Stimulated activated naive CD8-positive, alpha-beta T cell treated with anti-CD3 and anti-CD28 coated beads, Interleukin-15, Interleukin-2, amounts not matched to agents 100 ng/mL and 50 ng/mL, for 24 hours (primary cell): Measurements from ENCODE around the gene KIF26B.
"Not testable (repeated sequence)": the region's sequence is repeated elsewhere in the genome, so short reads cannot be mapped to it uniquely, and the experiment has no call there.

Source experiments
- H3K27ac Mint-ChIP-seq: one replicate; pipeline ENCODE4 v1.8.0; 2021; ENCODE audit warnings: mild to moderate bottlenecking, mixed read lengths
- H3K27me3 Mint-ChIP-seq: one replicate; pipeline ENCODE4 v1.8.0; 2021; ENCODE audit warnings: mixed read lengths
- H3K36me3 Mint-ChIP-seq: one replicate; pipeline ENCODE4 v1.8.0; 2021; ENCODE audit warnings: low read depth, mixed read lengths
- H3K4me1 Mint-ChIP-seq: one replicate; pipeline ENCODE4 v1.8.0; 2021; ENCODE audit warnings: low read depth, mixed read lengths
- H3K4me3 Mint-ChIP-seq: one replicate; pipeline ENCODE4 v1.8.0; 2021; ENCODE audit warnings: mild to moderate bottlenecking, mixed read lengths
- H3K9me3 Mint-ChIP-seq: one replicate; pipeline ENCODE4 v1.8.0; 2021; ENCODE audit warnings: mixed read lengths

Gene KIF26B

GRCh38 chr1:245397771-245398170, 243.0 kb downstream of the KIF26B start:
- no peak overlapping the region for H3K27ac Mint-ChIP-seq
- no peak overlapping the region for H3K4me3 Mint-ChIP-seq
- H3K9me3 Mint-ChIP-seq: no peaks in the 10 kb centered on the region
- H3K4me1 Mint-ChIP-seq: no peaks in the 10 kb centered on the region
- H3K27me3 Mint-ChIP-seq: peaks cover 5% of the 10 kb centered on the region
- no peaks in the 10 kb centered on the region for H3K36me3 Mint-ChIP-seq

- no peaks in the 10 kb centered on the region for H3K4me1 Mint-ChIP-seq
- H3K27ac Mint-ChIP-seq: no peak overlapping the region
These were observed 243.4 kb downstream of the KIF26B start for GRCh38 chr1:245398180-245398579.

GRCh38 chr1:245401881-245402587, 247.2 kb downstream of the KIF26B start:
- peaks cover 9% of the 10 kb centered on the region for H3K27me3 Mint-ChIP-seq
- H3K4me3 Mint-ChIP-seq: no peak overlapping the region
- no peaks in the 10 kb centered on the region for H3K4me1 Mint-ChIP-seq
- H3K9me3 Mint-ChIP-seq: no peaks in the 10 kb centered on the region
- no peaks in the 10 kb centered on the region for H3K36me3 Mint-ChIP-seq
- no peak overlapping the region for H3K27ac Mint-ChIP-seq

More at GRCh38 chr1:245398180-245398579, 243.4 kb downstream of the KIF26B start:
- Mint-ChIP-seq H3K27me3 (peaks cover 5% of the 10 kb centered on the region), H3K9me3 (no peaks in the 10 kb centered on the region), H3K36me3 (no peaks in the 10 kb centered on the region), H3K4me3 (no peak overlapping the region)

GRCh38 chr1:245402998-245403397, 248.2 kb downstream of the KIF26B start:
- H3K4me1 Mint-ChIP-seq, H3K27me3 Mint-ChIP-seq, H3K27ac Mint-ChIP-seq, H3K4me3 Mint-ChIP-seq, H3K9me3 Mint-ChIP-seq, H3K36me3 Mint-ChIP-seq: not testable (repeated sequence)

GRCh38 chr1:245404527-245404926, 249.7 kb downstream of the KIF26B start:
- Mint-ChIP-seq H3K27me3 (peaks cover 4% of the 10 kb centered on the region), H3K27ac (no peak overlapping the region), H3K36me3 (no peaks in the 10 kb centered on the region), H3K4me1 (no peaks in the 10 kb centered on the region), H3K9me3 (no peaks in the 10 kb centered on the region), H3K4me3 (no peak overlapping the region)

- Mint-ChIP-seq H3K27me3 (peaks cover 4% of the 10 kb centered on the region), H3K27ac (no peak overlapping the region), H3K9me3 (no peaks in the 10 kb centered on the region), H3K4me1 (no peaks in the 10 kb centered on the region), H3K4me3 (no peak overlapping the region), H3K36me3 (no peaks in the 10 kb centered on the region)
These were observed 250.2 kb downstream of the KIF26B start for GRCh38 chr1:245404952-245405351.

GRCh38 chr1:245406426-245406825, 251.6 kb downstream of the KIF26B start:
- Mint-ChIP-seq H3K36me3 (no peaks in the 10 kb centered on the region), H3K4me3 (no peak overlapping the region), H3K27me3 (peaks cover 4% of the 10 kb centered on the region), H3K9me3 (no peaks in the 10 kb centered on the region), H3K27ac (no peak overlapping the region), H3K4me1 (no peaks in the 10 kb centered on the region)

- Mint-ChIP-seq H3K27ac (no peak overlapping the region), H3K36me3 (no peaks in the 10 kb centered on the region), H3K27me3 (peaks cover 4% of the 10 kb centered on the region), H3K4me1 (no peaks in the 10 kb centered on the region), H3K9me3 (no peaks in the 10 kb centered on the region), H3K4me3 (no peak overlapping the region)
These were observed 253.2 kb downstream of the KIF26B start for GRCh38 chr1:245407983-245408382.

- Mint-ChIP-seq H3K27me3 (peaks cover under 1% of the 10 kb centered on the region), H3K27ac (no peak overlapping the region), H3K9me3 (no peaks in the 10 kb centered on the region), H3K36me3 (no peaks in the 10 kb centered on the region), H3K4me3 (no peak overlapping the region), H3K4me1 (no peaks in the 10 kb centered on the region)
These were observed 254.8 kb downstream of the KIF26B start for GRCh38 chr1:245409341-245410195.

GRCh38 chr1:245411245-245412036, 256.7 kb downstream of the KIF26B start:
- H3K27ac Mint-ChIP-seq: no peak overlapping the region
- H3K27me3 Mint-ChIP-seq: no peaks in the 10 kb centered on the region
- H3K9me3 Mint-ChIP-seq: no peaks in the 10 kb centered on the region
- no peak overlapping the region for H3K4me3 Mint-ChIP-seq
- no peaks in the 10 kb centered on the region for H3K36me3 Mint-ChIP-seq
- no peaks in the 10 kb centered on the region for H3K4me1 Mint-ChIP-seq

- no peaks in the 10 kb centered on the region for H3K36me3 Mint-ChIP-seq
- H3K4me3 Mint-ChIP-seq: no peak overlapping the region
- no peaks in the 10 kb centered on the region for H3K27me3 Mint-ChIP-seq
These were observed 257.5 kb downstream of the KIF26B start for GRCh38 chr1:245412306-245412705.

GRCh38 chr1:245416781-245417180, 262.0 kb downstream of the KIF26B start:
- Mint-ChIP-seq H3K27me3 (peaks cover 3% of the 10 kb centered on the region), H3K4me1 (no peaks in the 10 kb centered on the region), H3K4me3 (no peak overlapping the region), H3K9me3 (no peaks in the 10 kb centered on the region), H3K27ac (no peak overlapping the region), H3K36me3 (no peaks in the 10 kb centered on the region)

More at GRCh38 chr1:245412306-245412705, 257.5 kb downstream of the KIF26B start:
- H3K9me3 Mint-ChIP-seq: no peaks in the 10 kb centered on the region
- H3K27ac Mint-ChIP-seq: no peak overlapping the region
- no peaks in the 10 kb centered on the region for H3K4me1 Mint-ChIP-seq

GRCh38 chr1:245418077-245418476, 263.3 kb downstream of the KIF26B start:
- Mint-ChIP-seq H3K27me3 (peaks cover 3% of the 10 kb centered on the region), H3K36me3 (no peaks in the 10 kb centered on the region), H3K9me3 (no peaks in the 10 kb centered on the region), H3K4me3 (no peak overlapping the region), H3K4me1 (no peaks in the 10 kb centered on the region), H3K27ac (no peak overlapping the region)

GRCh38 chr1:245419461-245419978, 264.7 kb downstream of the KIF26B start:
- Mint-ChIP-seq H3K36me3 (no peaks in the 10 kb centered on the region), H3K4me3 (no peak overlapping the region), H3K27ac (no peak overlapping the region), H3K9me3 (no peaks in the 10 kb centered on the region), H3K27me3 (peaks cover 3% of the 10 kb centered on the region), H3K4me1 (no peaks in the 10 kb centered on the region)

- no peaks in the 10 kb centered on the region for H3K9me3 Mint-ChIP-seq
- no peak overlapping the region for H3K4me3 Mint-ChIP-seq
- H3K4me1 Mint-ChIP-seq: no peaks in the 10 kb centered on the region
- no peaks in the 10 kb centered on the region for H3K36me3 Mint-ChIP-seq
- H3K27ac Mint-ChIP-seq: no peak overlapping the region
- H3K27me3 Mint-ChIP-seq: peaks cover 3% of the 10 kb centered on the region
These were observed 265.2 kb downstream of the KIF26B start for GRCh38 chr1:245419989-245420388.
